H9 (cell line): ENCODE measurements around the gene ATXN7. TPM values are rescaled to one million over a fixed set of nuclear protein-coding genes. Genes with fewer than 3 reads are reported as not detected.

ENCODE experiments used
- DNase-seq: peaks from one replicate; pipeline ENCODE4 v3.0.0-alpha.2; 2017
- H2AFZ ChIP-seq: one replicate; pipeline ENCODE4 v1.6.1; 2013; ENCODE audit warnings: mild to moderate bottlenecking, low read length, control low read depth, moderate library complexity
- H2AK5ac ChIP-seq: 2 replicates; pipeline ENCODE4 v1.6.1; 2013; ENCODE audit warnings: low read length, control low read depth, mixed read lengths; ENCODE audit not compliant: insufficient read length
- H2BK120ac ChIP-seq: one replicate; pipeline ENCODE4 v1.6.1; 2013; ENCODE audit warnings: low read depth, mild to moderate bottlenecking, low read length, control low read depth, inconsistent platforms; ENCODE audit not compliant: poor library complexity, severe bottlenecking
- H2BK12ac ChIP-seq: 2 replicates; pipeline ENCODE4 v1.6.1; 2013; ENCODE audit warnings: low read length, control low read depth, mixed read lengths, low read depth; ENCODE audit not compliant: insufficient read length
- H2BK15ac ChIP-seq: 2 replicates; pipeline ENCODE4 v1.6.1; 2013; ENCODE audit warnings: low read depth, low read length, control low read depth
- H2BK20ac ChIP-seq: one replicate; pipeline ENCODE4 v1.6.1; 2013; ENCODE audit warnings: low read depth, mild to moderate bottlenecking, low read length, control low read depth, inconsistent platforms; ENCODE audit not compliant: poor library complexity, severe bottlenecking
- H2BK5ac ChIP-seq: 2 replicates; pipeline ENCODE4 v1.6.1; 2013; ENCODE audit warnings: low read length, control low read depth, mixed read lengths; ENCODE audit not compliant: insufficient read length
- H3K14ac ChIP-seq: 2 replicates; pipeline ENCODE4 v1.6.1; 2013; ENCODE audit warnings: low read length, control low read depth; ENCODE audit not compliant: insufficient read depth
- H3K18ac ChIP-seq: 2 replicates; pipeline ENCODE4 v1.6.1; 2013; ENCODE audit warnings: low read depth, mild to moderate bottlenecking, mixed read lengths, low read length, control low read depth; ENCODE audit not compliant: insufficient read length
- H3K23ac ChIP-seq: 2 replicates; pipeline ENCODE4 v1.6.1; 2013; ENCODE audit warnings: low read length, control low read depth, mixed read lengths, low read depth; ENCODE audit not compliant: insufficient read length
- H3K23me2 ChIP-seq: 2 replicates; pipeline ENCODE4 v1.6.1; 2013; ENCODE audit warnings: low read depth, mild to moderate bottlenecking, mixed read lengths, low read length, control low read depth; ENCODE audit not compliant: insufficient read length, poor library complexity, severe bottlenecking
- H3K27ac ChIP-seq: 2 replicates; pipeline ENCODE4 v1.5.1; 2013; ENCODE audit warnings: low read length, control low read depth, mixed read lengths, low read depth; ENCODE audit not compliant: insufficient read length
- H3K27me3 ChIP-seq: 2 replicates; pipeline ENCODE4 v1.6.1; 2013; ENCODE audit warnings: low read length, control low read depth, inconsistent platforms; ENCODE audit not compliant: insufficient read depth
- H3K4ac ChIP-seq: 2 replicates; pipeline ENCODE4 v1.6.1; 2013; ENCODE audit warnings: low read depth, mild to moderate bottlenecking, control low read depth, inconsistent platforms, low read length, moderate library complexity
- H3K4me1 ChIP-seq: 2 replicates; pipeline ENCODE4 v1.6.1; 2013; ENCODE audit warnings: low read length, control low read depth, inconsistent platforms; ENCODE audit not compliant: insufficient read depth
- H3K4me2 ChIP-seq: 2 replicates; pipeline ENCODE4 v1.6.1; 2013; ENCODE audit warnings: low read length, control low read depth, mixed read lengths; ENCODE audit not compliant: insufficient read length, insufficient read depth
- H3K56ac ChIP-seq: 2 replicates; pipeline ENCODE4 v1.6.1; 2013; ENCODE audit warnings: low read depth, mild to moderate bottlenecking, mixed read lengths, low read length, control low read depth; ENCODE audit not compliant: insufficient read length
- H3K79me1 ChIP-seq: 2 replicates; pipeline ENCODE4 v1.6.1; 2013; ENCODE audit warnings: low read depth, mild to moderate bottlenecking, moderate library complexity, low read length, control low read depth, inconsistent platforms; ENCODE audit not compliant: insufficient read depth, poor library complexity, severe bottlenecking
- H3K79me2 ChIP-seq: 2 replicates; pipeline ENCODE4 v1.6.1; 2013; ENCODE audit warnings: low read length, control low read depth, inconsistent platforms; ENCODE audit not compliant: insufficient read depth
- H3K9ac ChIP-seq: 2 replicates; pipeline ENCODE4 v1.6.1; 2013; ENCODE audit warnings: low read length, control low read depth, mixed read lengths; ENCODE audit not compliant: insufficient read length; ENCODE audit errors: extremely low read depth
- H3K9me3 ChIP-seq: one replicate; pipeline ENCODE4 v1.6.1; 2013; ENCODE audit warnings: low read depth, low read length, inconsistent platforms; ENCODE audit not compliant: control insufficient read depth
- H3T11ph ChIP-seq: one replicate; pipeline ENCODE4 v1.6.1; 2013; ENCODE audit warnings: mild to moderate bottlenecking, low read length, control low read depth, inconsistent platforms
- H4K20me1 ChIP-seq: one replicate; pipeline ENCODE4 v1.6.1; 2013; ENCODE audit not compliant: control insufficient read depth, insufficient read length, insufficient read depth
- H4K5ac ChIP-seq: 2 replicates; pipeline ENCODE4 v1.6.1; 2013; ENCODE audit warnings: low read depth, mild to moderate bottlenecking, mixed read lengths, low read length, control low read depth; ENCODE audit not compliant: insufficient read length
- H4K8ac ChIP-seq: replicated peaks from 2 replicates; pipeline ENCODE4 v1.6.1; 2013; ENCODE audit warnings: low read length, control low read depth, mixed read lengths, low read depth; ENCODE audit not compliant: insufficient read length
- H4K91ac ChIP-seq: 2 replicates; pipeline ENCODE4 v1.6.1; 2013; ENCODE audit warnings: low read depth, mild to moderate bottlenecking, moderate library complexity, mixed read lengths, low read length, control low read depth; ENCODE audit not compliant: insufficient read length
- H3K27ac Mint-ChIP-seq, 3 experiments: 2 replicates in 2 of 3; 3 replicates in 1 of 3; pipeline ENCODE4 v1.8.0; 2020 to 2021; ENCODE audit warnings: mixed read lengths in 3 of 3, mild to moderate bottlenecking in 1 of 3, moderate library complexity in 1 of 3
- H3K27me3 Mint-ChIP-seq: 2 replicates; pipeline ENCODE4 v1.8.0; 2021; ENCODE audit warnings: low read depth, mild to moderate bottlenecking, moderate library complexity, mixed read lengths
- H3K36me3 Mint-ChIP-seq, 3 experiments: 2 replicates in 2 of 3; 3 replicates in 1 of 3; pipeline ENCODE4 v1.8.0; 2020 to 2021; ENCODE audit warnings: low read depth in 3 of 3, mixed read lengths in 3 of 3; ENCODE audit not compliant: insufficient read depth in 1 of 3
- H3K4me1 Mint-ChIP-seq, 2 experiments: 2 replicates each; pipeline ENCODE4 v1.8.0; 2020; ENCODE audit warnings: mixed read lengths in 2 of 2
- H3K4me3 Mint-ChIP-seq, 2 experiments: 2 replicates in 1 of 2; 3 replicates in 1 of 2; pipeline ENCODE4 v1.8.0; 2020 to 2021; ENCODE audit warnings: mild to moderate bottlenecking in 2 of 2, mixed read lengths in 2 of 2, moderate library complexity in 1 of 2
- H3K9me3 Mint-ChIP-seq, 2 experiments: 2 replicates in 1 of 2; 3 replicates in 1 of 2; pipeline ENCODE4 v1.8.0; 2020; ENCODE audit warnings: mild to moderate bottlenecking in 2 of 2, mixed read lengths in 2 of 2, moderate library complexity in 1 of 2
- CTCF ChIP-seq: fragments of 200-600 bp; sonication (generic); conservative IDR thresholded peaks from 3 replicates; pipeline ENCODE4 v1.8.0; 2021; ENCODE audit warnings: antibody characterized with exemption, mild to moderate bottlenecking
- WGBS: extraction: QIAGEN DNeasy Blood & Tissue Kit; methylation state at CpG from one replicate; pipeline ENCODE4 v1.1.7; 2013; ENCODE audit warnings: missing lambda C conversion rate, low lambda C conversion rate, mixed read lengths; ENCODE audit not compliant: insufficient read length; ENCODE audit errors: extremely low coverage; 5-methylcytosine and 5-hydroxymethylcytosine counted together
- total RNA-seq: library from RNA; stranded (reverse); gene quantifications from 2 replicates; pipeline ENCODE4 v1.2.1, GENCODE V29; 2021

Gene ATXN7
- total RNA-seq, 1 experiment from 2014 or later: 21.5 TPM

DNA sequence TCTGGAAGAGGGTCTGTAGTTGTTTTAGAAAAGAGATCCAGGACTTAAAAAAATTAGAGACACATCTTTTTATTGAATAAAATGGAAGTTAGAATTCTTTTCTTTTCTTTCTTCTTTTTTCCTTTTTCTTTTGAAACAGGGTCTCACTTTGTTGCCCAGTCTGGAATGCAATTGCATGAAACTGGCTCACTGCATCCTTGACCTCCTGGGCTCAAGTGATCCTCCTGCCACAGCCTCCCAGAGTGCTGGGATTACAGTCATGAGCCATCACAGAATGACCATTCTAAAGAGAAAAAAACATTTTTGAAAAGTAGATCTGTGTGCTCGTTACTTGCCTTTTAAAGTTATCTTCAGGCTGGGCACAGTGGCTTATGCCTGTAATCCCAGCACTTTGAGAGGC, 3.6 kb downstream of the ATXN7 start:
- no peak overlapping the region for H3K4me3 Mint-ChIP-seq
- H3K79me1 ChIP-seq: no peaks in the 10 kb centered on the region
- H2BK120ac ChIP-seq: no peak overlapping the region
- peaks cover 1% of the 10 kb centered on the region; the same call in 1 of the 2 replicates for H3K27me3 Mint-ChIP-seq
- H2BK15ac ChIP-seq: no peak overlapping the region
- no peak overlapping the region for H4K8ac ChIP-seq
- no peak overlapping the region for H2BK20ac ChIP-seq
- H2BK5ac ChIP-seq: no peak overlapping the region
- H2BK12ac ChIP-seq: no peak overlapping the region
- H2AFZ ChIP-seq: no peak overlapping the region
- H4K91ac ChIP-seq: no peak overlapping the region
- H3K9me3 ChIP-seq: no peaks in the 10 kb centered on the region
- H3K27ac ChIP-seq: no peak overlapping the region
- WGBS: no CpG with 5 or more reads among the region's 1 CpG
- no peaks in the 10 kb centered on the region for H3K27me3 ChIP-seq
- no peak for TF ChIP-seq CTCF
- no peaks in the 10 kb centered on the region for H4K20me1 ChIP-seq
- no peak overlapping the region for H3K9ac ChIP-seq
- H3T11ph ChIP-seq: no peak overlapping the region
- H3K9me3 Mint-ChIP-seq: no peaks in the 10 kb centered on the region
- peaks cover 0 to 19% (median 19%) of the 10 kb centered on the region in 3 experiments; a peak in 6 of 7 replicates for H3K36me3 Mint-ChIP-seq
- peaks cover 28 to 32% of the 10 kb centered on the region in 2 experiments for H3K4me1 Mint-ChIP-seq
- no peak overlapping the region for H3K23ac ChIP-seq
- no peak overlapping the region for H4K5ac ChIP-seq
- no peak overlapping the region for H3K27ac Mint-ChIP-seq
- no peak overlapping the region for H2AK5ac ChIP-seq
- no peak overlapping the region for H3K14ac ChIP-seq
- no peak for DNase-seq
- peaks cover 2% of the 10 kb centered on the region; the same call in 1 of the 2 replicates for H3K79me2 ChIP-seq
- H3K18ac ChIP-seq: no peak overlapping the region
- peaks cover 6% of the 10 kb centered on the region for H3K4me1 ChIP-seq
- peaks cover 16% of the 10 kb centered on the region for H3K23me2 ChIP-seq
- H3K56ac ChIP-seq: no peak overlapping the region
- H3K4ac ChIP-seq: no peak overlapping the region
- H3K4me2 ChIP-seq: no peak overlapping the region
